Activated CD4-positive, alpha-beta T cell treated with anti-CD3 and anti-CD28 coated beads, Interleukin-2, amount 10 ng/mL, durations not matched to agents 7 days and 5 days (primary cell): ENCODE measurements around the gene EFCAB10. TPM values are rescaled to one million over a fixed set of nuclear protein-coding genes. Genes with fewer than 3 reads are reported as not detected.
A peak's percentile ranks its signal among the peaks of the same experiment; 100 is the strongest.
"Not testable (repeated sequence)": the region's sequence is repeated elsewhere in the genome, so short reads cannot be mapped to it uniquely, and the experiment has no call there.

Experiments
- CTCF ChIA-PET: fragments of 350-600 bp; sonication (Branson Sonifier 250); formaldehyde crosslinking; loops from one replicate; lab custom pipeline; 2021; ENCODE audit warnings: antibody characterized with exemption; lab: Charles Lee
- POLR2A ChIA-PET: fragments of 350-600 bp; sonication (Branson Sonifier 250); formaldehyde crosslinking; loops from one replicate; lab custom pipeline; 2021; ENCODE audit warnings: antibody characterized with exemption; lab: Charles Lee
- DNase-seq: peaks from one replicate; pipeline ENCODE4 v3.0.0-alpha.2; 2020
- H3K27ac Mint-ChIP-seq: one replicate; pipeline ENCODE4 v1.8.0; 2021; ENCODE audit warnings: mild to moderate bottlenecking, moderate library complexity, mixed read lengths
- H3K27me3 Mint-ChIP-seq: one replicate; pipeline ENCODE4 v1.8.0; 2021; ENCODE audit warnings: mixed read lengths
- H3K36me3 Mint-ChIP-seq: one replicate; pipeline ENCODE4 v1.8.0; 2021; ENCODE audit warnings: low read depth, mixed read lengths
- H3K4me1 Mint-ChIP-seq: one replicate; pipeline ENCODE4 v1.8.0; 2021; ENCODE audit warnings: mixed read lengths
- H3K4me3 Mint-ChIP-seq: one replicate; pipeline ENCODE4 v1.8.0; 2021; ENCODE audit warnings: mild to moderate bottlenecking, moderate library complexity, mixed read lengths
- H3K9me3 Mint-ChIP-seq: one replicate; pipeline ENCODE4 v1.8.0; 2021; ENCODE audit warnings: mixed read lengths
- total RNA-seq, 2 experiments: library from RNA; stranded (reverse); gene quantifications; one replicate each; pipeline ENCODE4 v1.2.3, GENCODE V29; 2021

EFCAB10 gene
- total RNA-seq, 2 experiments from 2014 or later, result not detected

- Mint-ChIP-seq H3K4me1 (peaks cover 23% of the 10 kb centered on the region), H3K27ac (peak overlapping the region; percentile 25)
- DNase-seq, H3K27me3 Mint-ChIP-seq, H3K4me3 Mint-ChIP-seq, H3K9me3 Mint-ChIP-seq, H3K36me3 Mint-ChIP-seq: not testable (repeated sequence)
- CTCF ChIA-PET, result interaction anchor here (0.9 to 1.3 kb wide), 2 partner anchors 9 to 11 kb away, joined by 3 to 5 read pairs; partner anchors contain the start of gene RINT1
- POLR2A ChIA-PET, result interaction anchor here (0.6 kb wide), 1 partner anchor 13 kb away, joined by 9 read pairs; no protein-coding TSS in a partner anchor
Measured at GRCh38 chr7:105520620-105521019, 60.7 kb downstream of the EFCAB10 start.

GRCh38 chr7:105519353-105519752, 61.9 kb downstream of the EFCAB10 start:
- no peak for DNase-seq
- H3K4me3 Mint-ChIP-seq, result peak overlapping the region; percentile 1
- ChIA-PET POLR2A (no interaction called here), CTCF (interaction anchor here (1.0 to 2.0 kb wide), 4 partner anchors 9 to 553 kb away, joined by 3 to 6 read pairs (median 4); partner anchors contain the start of gene RINT1)
- H3K9me3 Mint-ChIP-seq, result no peaks in the 10 kb centered on the region
- H3K4me1 Mint-ChIP-seq, result peaks cover 28% of the 10 kb centered on the region
- H3K27me3 Mint-ChIP-seq, result no peaks in the 10 kb centered on the region
- H3K36me3 Mint-ChIP-seq, result peaks cover 7% of the 10 kb centered on the region
- no peak overlapping the region for H3K27ac Mint-ChIP-seq

GRCh38 chr7:105515610-105516009, 65.7 kb downstream of the EFCAB10 start:
- CTCF ChIA-PET, result interaction anchor here (0.8 kb wide), 1 partner anchor 13 kb away, joined by 3 read pairs; no protein-coding TSS in a partner anchor
- H3K36me3 Mint-ChIP-seq, POLR2A ChIA-PET, H3K27ac Mint-ChIP-seq, H3K4me3 Mint-ChIP-seq, DNase-seq, H3K27me3 Mint-ChIP-seq, H3K9me3 Mint-ChIP-seq: not testable (repeated sequence)
- peaks cover 31% of the 10 kb centered on the region for H3K4me1 Mint-ChIP-seq

Other genes with a start within 250 kb of the EFCAB10 start
- 10 to 100 TPM; 48.5 to 53.6 TPM for gene SRPK2, start 192.6 kb downstream of the EFCAB10 start, total RNA-seq
- 10 to 100 TPM in 1 of 2 experiments, 1 to 10 TPM in 1; 9.9 to 11.4 TPM for gene PUS7, start 59.2 kb downstream of the EFCAB10 start, total RNA-seq
- 10 to 100 TPM; 20.2 to 22.0 TPM for gene RINT1, start 49.3 kb downstream of the EFCAB10 start, total RNA-seq